IMR-90 (cell line): ENCODE results near the gene ALDH1B1. TPM values are rescaled to one million over a fixed set of nuclear protein-coding genes. Genes with fewer than 3 reads are reported as not detected.
A peak's percentile ranks its signal among the peaks of the same experiment; 100 is the strongest.

Experiments used
- ATAC-seq: fragments of 200-7000 bp; cut with Tn5 transposase; 2 replicates; pipeline ENCODE4 v1.9.1; 2020; ENCODE audit warnings: low read depth, mild to moderate bottlenecking, moderate library complexity
- BruUV-seq: library from RNA; stranded (reverse); fragments of 400-500 nt; replicated peaks from 2 replicates; lab custom pipeline; 2021; lab: Mats Ljungman, UMichigan
- CTCF ChIA-PET: fragments of 300-600 bp; formaldehyde crosslinking; extraction: SDS; loops from one replicate; lab custom pipeline; 2021; ENCODE audit warnings: antibody characterized with exemption; lab: Yijun Ruan, JAX
- POLR2A ChIA-PET: fragments of 300-600 bp; sonication (Branson Sonifier 250); formaldehyde crosslinking; loops from one replicate; lab custom pipeline; 2022; ENCODE audit warnings: antibody characterized with exemption; ENCODE audit not compliant: unreplicated experiment; lab: Charles Lee
- DNase-seq: peaks from one replicate; pipeline ENCODE4 v3.0.0; 2013
- H2AFZ ChIP-seq: replicated peaks from 2 replicates; pipeline ENCODE3; 2013; ENCODE audit warnings: low read length, mild to moderate bottlenecking; ENCODE audit not compliant: poor library complexity
- H2AK5ac ChIP-seq: 2 replicates; pipeline ENCODE4 v1.6.1; 2013; ENCODE audit warnings: low read depth, low read length, inconsistent platforms
- H2AK9ac ChIP-seq: replicated peaks from 2 replicates; pipeline ENCODE3; 2013; ENCODE audit warnings: mild to moderate bottlenecking, low read depth, low read length, moderate library complexity; ENCODE audit not compliant: poor library complexity
- H2BK120ac ChIP-seq: 2 replicates; pipeline ENCODE4 v1.6.1; 2013; ENCODE audit warnings: low read depth, low read length, inconsistent platforms
- H2BK15ac ChIP-seq: 3 replicates; pipeline ENCODE4 v1.6.1; 2013; ENCODE audit warnings: low read depth, low read length, inconsistent platforms
- H2BK20ac ChIP-seq: 2 replicates; pipeline ENCODE4 v1.6.1; 2013; ENCODE audit warnings: low read depth, mild to moderate bottlenecking, inconsistent platforms, low read length, moderate library complexity
- H2BK5ac ChIP-seq: 2 replicates; pipeline ENCODE4 v1.6.1; 2013; ENCODE audit warnings: mild to moderate bottlenecking, low read depth, low read length, inconsistent platforms; ENCODE audit not compliant: poor library complexity, severe bottlenecking
- H3K14ac ChIP-seq: replicated peaks from 2 replicates; pipeline ENCODE4 v1.6.1; 2013; ENCODE audit warnings: low read depth, low read length, inconsistent platforms
- H3K18ac ChIP-seq: 2 replicates; pipeline ENCODE4 v1.6.1; 2013; ENCODE audit warnings: low read depth, low read length, control low read depth
- H3K23ac ChIP-seq: 2 replicates; pipeline ENCODE4 v1.6.1; 2013; ENCODE audit warnings: low read depth, low read length, inconsistent platforms
- H3K27ac ChIP-seq: 2 replicates; pipeline ENCODE4 v1.5.1; 2013; ENCODE audit warnings: mild to moderate bottlenecking, control low read depth, low read length; ENCODE audit not compliant: insufficient read depth
- H3K27me3 ChIP-seq: 2 replicates; pipeline ENCODE4 v1.6.1; 2013; ENCODE audit warnings: low read length; ENCODE audit not compliant: control insufficient read depth, insufficient read depth
- H3K36me3 ChIP-seq: 2 replicates; pipeline ENCODE4 v1.6.1; 2013; ENCODE audit warnings: low read length, mixed read lengths; ENCODE audit not compliant: control insufficient read depth, insufficient read depth
- H3K4ac ChIP-seq: 2 replicates; pipeline ENCODE4 v1.6.1; 2013; ENCODE audit warnings: low read depth, low read length, inconsistent platforms
- H3K4me1 ChIP-seq: 2 replicates; pipeline ENCODE4 v1.6.1; 2013; ENCODE audit warnings: low read length, mixed read lengths; ENCODE audit not compliant: control insufficient read depth, insufficient read depth
- H3K4me2 ChIP-seq: 2 replicates; pipeline ENCODE4 v1.6.1; 2013; ENCODE audit warnings: low read depth, mild to moderate bottlenecking, control low read depth, low read length, moderate library complexity
- H3K4me3 ChIP-seq: 2 replicates; pipeline ENCODE4 v1.5.1; 2013; ENCODE audit warnings: low read depth, mild to moderate bottlenecking, control low read depth, low read length, moderate library complexity; ENCODE audit not compliant: insufficient read depth
- H3K56ac ChIP-seq: 2 replicates; pipeline ENCODE4 v1.6.1; 2013; ENCODE audit warnings: low read length, inconsistent platforms; ENCODE audit not compliant: insufficient read depth; ENCODE audit errors: extremely low read depth
- H3K79me1 ChIP-seq, 2 experiments: 2 replicates each; pipeline ENCODE4 v1.6.1; 2013; ENCODE audit warnings: low read length in 2 of 2, inconsistent platforms in 1 of 2, low read depth in 1 of 2
- H3K9ac ChIP-seq: 2 replicates; pipeline ENCODE4 v1.6.1; 2013; ENCODE audit warnings: low read depth, low read length, control low read depth
- H3K9me1 ChIP-seq: 2 replicates; pipeline ENCODE4 v1.6.1; 2013; ENCODE audit warnings: low read length, inconsistent platforms; ENCODE audit not compliant: insufficient read depth
- H3K9me3 ChIP-seq: 2 replicates; pipeline ENCODE4 v1.6.1; 2013; ENCODE audit warnings: low read length; ENCODE audit not compliant: control insufficient read depth, insufficient read depth
- H4K20me1 ChIP-seq: 2 replicates; pipeline ENCODE4 v1.6.1; 2013; ENCODE audit warnings: low read length, inconsistent platforms; ENCODE audit not compliant: insufficient read depth
- H4K5ac ChIP-seq: 2 replicates; pipeline ENCODE4 v1.6.1; 2013; ENCODE audit warnings: mild to moderate bottlenecking, low read depth, low read length, control low read depth
- H4K8ac ChIP-seq, 2 experiments: 2 replicates each; pipeline ENCODE4 v1.6.1; 2013; ENCODE audit warnings: low read depth in 2 of 2, low read length in 2 of 2, control low read depth in 1 of 2, inconsistent platforms in 1 of 2
- H4K91ac ChIP-seq: 2 replicates; pipeline ENCODE4 v1.6.1; 2013; ENCODE audit warnings: low read depth, low read length, inconsistent platforms; ENCODE audit not compliant: insufficient read depth
- CHD1 ChIP-seq: IDR thresholded peaks from 2 replicates; pipeline ENCODE4 v1.6.1; 2012; ENCODE audit warnings: low read depth, low read length, improper control_type of control experiment
- MXI1 ChIP-seq: IDR thresholded peaks from 2 replicates; pipeline ENCODE4 v1.6.1; 2012; ENCODE audit warnings: low read depth, mild to moderate bottlenecking, low read length, moderate library complexity, borderline replicate concordance
- WGBS, 2 experiments: methylation state at CpG; one replicate each; pipeline versions ENCODE4 v1.1.5 to v1.1.7; 2013; ENCODE audit warnings: missing lambda C conversion rate in 2 of 2; ENCODE audit not compliant: insufficient read length in 1 of 2; ENCODE audit errors: extremely low coverage in 2 of 2; 5-methylcytosine and 5-hydroxymethylcytosine counted together
- dilution Hi-C: fragments of 300-500 bp; cut with HindIII; formaldehyde crosslinking; loops from one replicate; pipeline ENCODE4 v1.14.3; 2018; ENCODE audit warnings: low sequenced_read_pairs; ENCODE audit not compliant: unreplicated experiment
- in situ Hi-C: fragments of 300-500 bp; cut with MboI; formaldehyde crosslinking; loops from 3 replicates; pipeline ENCODE4 v1.14.3; 2019; ENCODE audit warnings: low sequenced_read_pairs, inconsistent platforms, mixed read lengths
- intact Hi-C: fragments of 100-400 bp; cut with micrococcal nuclease; formaldehyde crosslinking; loops from 2 replicates; pipeline ENCODE4 v1.10.0; 2022
- polyA plus RNA-seq, 3 experiments: library from polyadenylated mRNA; depleted of rRNA; stranded (reverse); fragments of >200 nt; gene quantifications; 2 replicates each; pipeline ENCODE4 v1.2.3, GENCODE V29; 2012; ENCODE audit warnings: low replicate concordance in 1 of 3
- total RNA-seq: library from RNA; depleted of rRNA; stranded (reverse); fragments of >200 nt; gene quantifications from 2 replicates; pipeline ENCODE4 v1.2.3, GENCODE V29; 2012

The ALDH1B1 gene
- total and polyA plus RNA-seq, 2 of the 4 experiments (the other 2 are of a cell fraction): 29.6 to 37.6 TPM

DNA sequence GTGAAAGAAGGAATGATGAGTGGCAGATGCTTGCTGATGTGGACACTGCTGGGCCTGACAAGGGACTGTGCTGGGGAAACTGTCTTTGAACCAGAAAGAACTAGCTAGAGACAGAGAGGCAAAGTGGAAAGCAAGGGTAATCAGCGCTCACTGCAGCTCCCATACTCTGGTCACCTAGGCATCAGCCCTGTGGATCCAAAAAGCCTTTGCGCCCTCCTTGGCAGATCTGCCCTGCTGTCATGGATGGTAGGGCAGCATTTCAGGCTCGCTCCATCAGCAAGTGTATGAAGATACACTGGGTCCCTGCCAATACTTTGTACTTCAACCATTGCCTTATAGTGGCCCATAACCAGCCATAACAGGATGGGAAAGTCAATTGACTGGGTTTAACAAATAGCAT, 6.6 kb upstream of the ALDH1B1 start:
- Histone ChIP-seq H4K20me1 (no peaks in the 10 kb centered on the region), H3K27me3 (no peaks in the 10 kb centered on the region), H2BK20ac (no peak overlapping the region), H3K4me1 (peaks cover 7% of the 10 kb centered on the region), H3K79me1 (no peaks in the 10 kb centered on the region), H2BK120ac (peak overlapping the region; percentile 64; the same call in 1 of the 2 replicates), H3K9ac (no peak overlapping the region), H3K9me3 (no peaks in the 10 kb centered on the region), H2AK5ac (peak overlapping the region; percentile 7; the same call in 1 of the 2 replicates), H2AFZ (no peak overlapping the region), H3K36me3 (no peaks in the 10 kb centered on the region), H4K5ac (no peak overlapping the region; the same call in 1 of the 2 replicates), H3K4ac (0 out of 2 replicates have a peak overlapping the region, but pooled peaks have one; percentile 7), H3K4me3 (no peak overlapping the region), H4K91ac (peak overlapping the region; percentile 19; the same call in 1 of the 2 replicates), H4K8ac (no peak overlapping the region; a peak in 1 of 4 replicates), H3K4me2 (no peak overlapping the region), H3K14ac (no peak overlapping the region), H3K23ac (no peak overlapping the region), H3K27ac (no peak overlapping the region), H2BK5ac (no peak overlapping the region), H2AK9ac (no peak overlapping the region), H2BK15ac (peak overlapping the region; percentile 56; the same call in 2 of the 3 replicates), H3K18ac (no peak overlapping the region; the same call in 1 of the 2 replicates), H3K56ac (no peak overlapping the region), H3K9me1 (peaks cover 6% of the 10 kb centered on the region)
- intact Hi-C loops: no loop called here
- CTCF ChIA-PET: interaction anchor here (1.0 kb wide), 1 partner anchor 472 kb away, joined by 3 read pairs; no protein-coding TSS in a partner anchor
- TF ChIP-seq CHD1 (no peak), MXI1 (no peak)
- ATAC-seq (no peak), DNase-seq (no peak)
- dilution Hi-C loops: loop anchor here (25.0 kb wide), 1 partner anchor 474 kb away; the partner anchor contains the start of gene SLC25A51
- in situ Hi-C loops: no loop called here
- BruUV-seq: no TSS peak
- 100% methylated on average over 1 of the region's 3 CpGs; no CpG with 5 or more reads in 1 of the 2 experiments for WGBS, 2 experiments
- POLR2A ChIA-PET: no interaction called here
